Mesenteric fat pad (tissue), 1 donor: Measurements from ENCODE around the gene HSPBP1. TPM values are rescaled to one million over a fixed set of nuclear protein-coding genes. Genes with fewer than 3 reads are reported as not detected.

Source experiments
- DNase-seq: peaks from one replicate; pipeline ENCODE4 v3.0.0-alpha.2; 2020; ENCODE audit warnings: low spot score
- total RNA-seq: library from RNA; stranded (reverse); fragmentation: NEBNext Ultra II Directional; extraction: Animal tissue kit (Norgen Biotek cat#: 25700); gene quantifications from one replicate; pipeline ENCODE4 v1.2.1, GENCODE V29; 2021
- donor health status: DM: yes; HTN: yes; CAD: no.

The HSPBP1 gene
- total RNA-seq, 1 donor from 2014 or later, result 20.2 TPM

DNA sequence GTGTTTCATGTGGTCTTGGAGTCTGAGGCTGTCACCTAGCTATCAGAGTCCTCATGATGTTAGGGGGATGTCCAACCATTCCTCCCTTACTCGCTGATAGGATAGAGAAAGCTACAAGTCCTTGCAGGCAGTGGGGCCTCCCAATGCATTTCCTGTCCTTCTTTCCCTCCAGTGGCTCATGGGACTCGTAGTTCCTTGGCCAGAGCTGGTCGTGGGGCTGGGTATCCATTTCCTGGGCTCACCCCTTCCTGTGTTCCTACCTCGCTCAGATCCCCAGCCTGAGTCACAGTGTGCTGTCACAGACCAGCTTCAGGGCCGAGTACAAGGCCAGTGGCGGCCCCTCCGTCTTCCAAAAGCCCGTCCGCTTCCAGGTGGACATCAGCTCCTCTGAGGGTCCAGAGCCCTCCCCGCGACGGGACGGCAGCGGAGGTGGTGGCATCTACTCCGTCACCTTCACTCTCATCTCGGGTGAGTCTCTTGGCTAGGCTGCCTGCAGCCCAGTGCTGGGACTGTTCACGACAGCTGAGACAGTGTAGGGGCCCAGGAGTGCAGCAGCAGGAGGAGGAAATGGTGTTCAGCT lies 26.2 kb upstream of the HSPBP1 start:
- no peak for DNase-seq

GRCh38 chr19:55305491-55305890 lies 25.6 kb upstream of the HSPBP1 start:
- no peak for DNase-seq

GRCh38 chr19:55304980-55305379 lies 25.1 kb upstream of the HSPBP1 start:
- no peak for DNase-seq

DNA sequence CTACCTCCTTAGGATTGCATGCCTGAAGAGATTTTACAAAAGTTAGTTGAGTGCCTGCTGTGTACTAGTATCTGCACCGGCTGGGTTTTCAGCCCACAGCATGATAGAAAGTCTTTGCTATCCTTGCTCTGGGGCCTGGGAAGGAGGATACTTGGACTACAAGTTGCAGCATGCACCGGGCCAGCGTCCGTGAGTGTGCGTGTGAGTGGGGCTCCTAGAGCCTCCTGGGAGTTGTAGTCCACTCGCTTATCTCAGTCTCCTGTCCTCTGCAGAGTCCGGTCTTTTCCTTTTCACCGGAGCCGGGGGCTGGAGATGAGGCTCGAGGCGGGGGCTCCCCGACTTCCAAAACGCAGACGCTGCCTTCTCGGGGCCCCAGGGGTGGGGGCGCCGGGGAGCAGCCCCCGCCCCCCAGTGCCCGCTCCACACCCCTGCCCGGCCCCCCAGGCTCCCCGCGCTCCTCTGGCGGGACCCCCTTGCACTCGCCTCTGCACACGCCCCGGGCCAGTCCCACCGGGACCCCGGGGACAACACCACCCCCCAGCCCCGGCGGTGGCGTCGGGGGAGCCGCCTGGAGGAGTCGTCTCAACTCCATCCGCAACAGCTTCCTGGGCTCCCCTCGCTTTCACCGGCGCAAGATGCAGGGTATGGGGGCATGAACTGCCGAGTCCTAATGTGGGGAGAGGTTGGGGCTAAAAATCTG lies 24.5 kb upstream of the HSPBP1 start:
- no peak for DNase-seq

DNA sequence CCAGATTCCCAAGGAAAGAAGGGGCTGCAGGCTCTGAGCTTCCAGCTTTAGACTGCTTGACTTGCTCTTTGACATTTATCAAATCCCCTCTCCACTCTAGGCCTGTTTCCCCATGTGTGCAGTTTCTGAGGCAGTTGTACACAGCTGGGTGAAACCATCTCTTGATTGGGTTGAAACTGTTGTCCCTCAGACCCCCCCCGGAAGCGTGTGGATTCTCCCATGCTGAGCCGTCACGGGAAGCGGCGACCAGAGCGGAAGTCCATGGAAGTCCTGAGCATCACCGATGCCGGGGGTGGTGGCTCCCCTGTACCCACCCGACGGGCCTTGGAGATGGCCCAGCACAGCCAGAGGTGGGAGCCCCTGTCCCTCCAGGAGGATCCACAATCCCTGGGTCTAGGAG lies 23.6 kb upstream of the HSPBP1 start:
- DNase-seq, result no peak

- no peak for DNase-seq
Measured at GRCh38 chr19:55302318-55302703, 22.4 kb upstream of the HSPBP1 start.

GRCh38 chr19:55301459-55302317 lies 21.8 kb upstream of the HSPBP1 start:
- DNase-seq, result peak; percentile 98

GRCh38 chr19:55300886-55301458 lies 21.1 kb upstream of the HSPBP1 start:
- no peak for DNase-seq

DNA sequence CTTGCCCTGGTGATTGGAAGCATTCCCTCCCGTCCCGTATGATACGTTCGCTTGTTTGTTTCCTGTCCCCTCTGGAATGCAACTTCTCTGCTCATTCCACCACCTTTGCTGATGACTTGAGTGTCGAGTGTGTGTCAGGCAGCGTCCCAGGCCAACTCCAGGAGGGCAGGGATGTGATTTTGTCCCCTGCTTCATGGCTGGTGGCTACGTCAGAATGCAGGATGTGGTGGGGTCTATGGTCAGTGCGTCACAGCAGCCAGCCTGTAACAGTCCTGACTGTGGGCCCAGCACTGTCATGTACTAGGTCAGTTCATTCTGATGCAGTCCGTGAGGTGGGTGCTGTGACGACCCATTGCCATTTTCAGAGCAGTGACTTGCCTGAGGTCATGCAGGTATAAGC lies 20.1 kb upstream of the HSPBP1 start:
- no peak for DNase-seq

DNA sequence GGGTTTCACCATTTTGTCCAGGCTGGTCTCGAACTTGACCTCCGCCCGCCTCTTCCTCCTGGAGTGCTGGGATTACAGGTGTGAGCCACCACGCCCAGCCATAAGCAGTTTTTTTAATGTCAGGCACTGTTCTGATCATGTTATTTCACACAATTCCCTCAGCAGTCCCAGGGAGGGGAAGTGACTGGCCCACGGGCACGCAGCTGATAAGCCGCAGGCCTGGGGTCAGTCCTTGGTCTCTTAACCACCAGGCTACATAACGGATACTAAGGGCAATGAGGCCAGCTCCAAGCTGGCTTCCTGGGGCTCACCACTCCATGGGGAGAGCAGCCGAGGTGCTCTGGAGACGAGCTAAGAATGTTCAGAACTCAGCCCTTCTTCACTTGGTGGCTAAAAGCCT lies 17.4 kb upstream of the HSPBP1 start:
- DNase-seq, result no peak

DNA sequence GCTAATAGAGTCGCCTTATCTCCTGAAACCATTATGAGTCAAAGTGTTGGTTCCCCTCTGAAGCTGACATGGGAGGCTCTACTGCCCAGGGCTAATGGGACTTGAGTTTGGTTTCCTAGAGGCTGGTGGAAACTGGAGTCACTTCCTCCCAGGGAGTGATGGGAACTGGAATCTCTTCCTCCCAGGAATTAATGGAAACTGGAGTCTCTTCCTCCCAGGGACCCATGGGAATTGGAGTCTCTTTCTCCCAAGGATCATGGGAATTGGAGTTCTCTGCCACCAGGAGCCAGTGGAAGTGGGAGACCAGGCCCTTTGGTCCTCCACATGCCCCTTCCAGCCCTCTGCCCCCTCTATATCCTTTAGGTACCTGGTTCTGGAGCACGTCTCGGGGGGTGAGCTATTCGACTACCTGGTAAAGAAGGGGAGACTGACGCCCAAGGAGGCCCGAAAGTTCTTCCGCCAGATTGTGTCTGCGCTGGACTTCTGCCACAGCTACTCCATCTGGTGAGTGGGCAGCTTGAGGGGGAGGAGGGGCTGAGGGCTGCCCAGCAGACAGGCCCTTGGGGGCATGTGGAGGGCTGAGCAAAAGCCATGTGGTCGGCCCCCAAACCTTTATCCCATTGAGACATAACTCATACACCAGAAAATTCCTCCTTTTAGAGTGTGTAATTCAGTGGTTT lies 9.3 kb upstream of the HSPBP1 start:
- DNase-seq, result no peak

- DNase-seq, result no peak
Measured at GRCh38 chr19:55287361-55288079, 7.6 kb upstream of the HSPBP1 start.

GRCh38 chr19:55285229-55285890 lies 5.5 kb upstream of the HSPBP1 start:
- no peak for DNase-seq

GRCh38 chr19:55284405-55285058 lies 4.6 kb upstream of the HSPBP1 start:
- no peak for DNase-seq

DNA sequence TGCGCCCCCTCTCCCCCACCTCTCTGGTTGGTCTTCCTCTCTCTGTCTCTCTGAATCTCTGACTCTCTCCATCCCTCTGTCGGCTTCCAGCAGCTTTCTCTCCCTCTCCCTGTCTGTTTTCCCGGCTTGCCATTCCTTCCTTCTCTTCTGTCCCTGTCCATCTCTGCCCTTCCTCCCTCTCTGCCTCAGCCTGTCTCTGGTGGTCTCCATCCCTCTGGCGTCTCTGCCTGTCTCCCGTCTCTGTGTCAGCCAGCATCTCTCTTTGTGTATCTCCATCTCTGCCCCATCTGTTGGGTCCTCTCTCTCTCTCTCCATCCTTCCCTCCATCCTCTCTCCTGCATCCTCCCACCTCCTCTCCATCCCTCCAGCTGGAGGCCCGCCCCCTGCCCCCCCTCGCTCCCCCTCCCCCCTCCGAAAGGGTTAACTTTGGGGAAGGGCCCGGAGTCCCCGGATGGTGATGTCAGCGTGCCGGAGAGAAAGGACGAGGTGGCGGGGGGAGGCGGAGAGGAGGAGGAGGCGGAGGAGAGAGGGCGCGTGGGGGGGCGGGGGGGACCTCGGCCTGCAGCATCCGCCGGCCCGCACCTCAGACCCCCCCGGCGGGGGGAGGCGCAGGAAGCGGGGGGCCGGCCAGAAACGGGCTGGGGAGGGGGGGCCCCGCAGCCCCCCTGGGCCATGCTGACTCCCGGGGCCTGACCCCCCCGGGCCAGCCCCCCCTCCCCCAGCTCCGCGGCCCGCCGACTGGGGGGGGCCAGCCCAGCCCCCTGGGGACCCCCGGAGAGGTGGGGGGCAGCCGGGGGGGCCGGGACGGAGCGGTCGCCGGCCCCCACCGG lies 3.9 kb upstream of the HSPBP1 start, which contains the start of gene BRSK1:
TSS of gene BRSK1 (plus strand) at position 450 of the 830 bp plus-strand sequence. CDS start 446 bp downstream, outside the sequence.
- DNase-seq, result no peak

- no peak for DNase-seq
Measured at GRCh38 chr19:55279340-55279739, 570 bp downstream of the HSPBP1 start.

GRCh38 chr19:55278391-55279135 lies 1.3 kb downstream of the HSPBP1 start:
- no peak for DNase-seq

DNA sequence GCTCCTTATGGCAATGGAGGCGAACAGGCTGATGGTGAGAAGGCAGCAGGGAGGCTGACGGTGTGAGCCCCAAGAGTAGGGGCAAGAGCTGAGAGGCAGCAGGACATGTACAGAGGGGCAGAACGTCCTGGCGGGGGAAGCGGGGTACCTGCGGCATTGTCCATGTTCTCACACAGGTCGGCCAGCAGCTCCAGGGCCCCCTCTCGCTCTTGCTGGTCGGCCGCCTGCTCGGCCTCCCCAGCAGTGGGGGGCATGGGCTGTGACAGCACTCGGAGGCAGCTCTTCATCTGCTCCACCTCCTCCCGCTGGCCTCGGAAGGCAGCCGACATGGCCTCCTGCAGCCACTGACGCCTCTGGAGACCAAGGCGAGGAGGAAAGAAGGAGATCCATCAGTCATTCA lies 2.4 kb downstream of the HSPBP1 start:
- DNase-seq, result no peak
